Ovary (tissue), 9 donors: ENCODE measurements around the gene AATK. TPM values are rescaled to one million over a fixed set of nuclear protein-coding genes. Genes with fewer than 3 reads are reported as not detected.

Experiments
- DNase-seq, 5 donors: peaks; one replicate each; pipeline ENCODE4 v3.0.0-alpha.2; 2019 to 2020
- H3K27ac ChIP-seq, 2 donors: fragments of 200-600 bp; one replicate each; pipeline versions ENCODE4 v1.5.1 to v1.8.0; 2019 to 2022
- H3K27me3 ChIP-seq: fragments of 200-600 bp; one replicate; pipeline ENCODE4 v1.8.0; 2022
- H3K36me3 ChIP-seq: fragments of 200-600 bp; sonication (generic); one replicate; pipeline ENCODE4 v1.5.1; 2019
- H3K4me1 ChIP-seq: one replicate; pipeline ENCODE4 v1.8.1; 2013; ENCODE audit warnings: mild to moderate bottlenecking, moderate library complexity; ENCODE audit not compliant: insufficient read depth
- H3K4me3 ChIP-seq: fragments of 200-600 bp; sonication (generic); one replicate; pipeline ENCODE4 v1.5.1; 2017
- H3K9me3 ChIP-seq, 2 donors: fragments of 200-600 bp in 1 of 2; sonication (generic) in 1 of 2; one replicate each; pipeline versions ENCODE4 v1.5.1 to v1.8.1; 2013 to 2019; ENCODE audit warnings: mild to moderate bottlenecking in 1 of 2, moderate library complexity in 1 of 2
- EP300 ChIP-seq: sonication (generic); formaldehyde crosslinking; IDR thresholded peaks from one replicate; pipeline ENCODE4 v1.6.1; 2017; ENCODE audit warnings: antibody characterized with exemption
- POLR2A ChIP-seq: fragments of 450-650 bp; IDR thresholded peaks from one replicate; pipeline ENCODE4 v1.6.1; 2017; ENCODE audit warnings: antibody characterized with exemption, mild to moderate bottlenecking, moderate library complexity
- WGBS, 3 donors: extraction: QIAGEN DNeasy Blood & Tissue Kit in 1 of 3; methylation state at CpG; one replicate each; pipeline versions ENCODE4 v1.1.5 to v1.1.7; 2013 to 2017; 5-methylcytosine and 5-hydroxymethylcytosine counted together
- intact Hi-C, 4 donors: fragments of 100-400 bp; cut with DNase I; formaldehyde crosslinking; loops; one replicate each; pipeline versions ENCODE4 v1.11.0 to v1.15.1; 2022 to 2023
- polyA plus RNA-seq, 2 donors: library from polyadenylated mRNA; stranded (reverse); fragments of 200-250 nt in 1 of 2; fragments of 350-450 nt in 1 of 2; fragmentation: Illumina TruSeq in 1 of 2; extraction: RNeasy Lipid Tissue Mini Kit (QIAGEN cat#74804) in 1 of 2; gene quantifications; one replicate each; pipeline ENCODE4 v1.2.3, GENCODE V29; 2013 to 2014
- total RNA-seq, 7 donors: library from RNA; depleted of rRNA in 2 of 7; stranded (reverse); fragments of >200 nt in 2 of 7; fragmentation: NEBNext Ultra II Directional in 3 of 7; extraction: Animal tissue kit (Norgen Biotek cat#: 25700) in 3 of 7; gene quantifications; one replicate each; pipeline versions ENCODE4 v1.1.0 to v1.2.4, GENCODE V29; 2016 to 2023
- TF ChIP-seq, protein P1 (sequence below), 3 donors: fragments of 450-650 bp in 2 of 3; fragments of 200-600 bp in 1 of 3; IDR thresholded peaks; one replicate each; pipeline versions ENCODE4 v1.5.1 to v1.8.0; 2016 to 2022; ENCODE audit warnings: antibody characterized with exemption in 3 of 3, mild to moderate bottlenecking in 1 of 3
- donor health status: DM: no; HTN: no; CAD: no; lungs with moderate emphysema.
- donor health status: DM: no; HTN: no; CAD: no.
- donor health status: Bipolar disorder and iron deficiency.
- donor health status: DM: yes; HTN: yes; CAD: no.
- donor health status: DM: no; HTN: no; CAD: no.
- donor health status: DM: yes; HTN: yes; CAD: no.

Gene AATK
- total and polyA plus RNA-seq, 9 donors, result 0.23 to 3.1 (median 1.5) TPM

DNA sequence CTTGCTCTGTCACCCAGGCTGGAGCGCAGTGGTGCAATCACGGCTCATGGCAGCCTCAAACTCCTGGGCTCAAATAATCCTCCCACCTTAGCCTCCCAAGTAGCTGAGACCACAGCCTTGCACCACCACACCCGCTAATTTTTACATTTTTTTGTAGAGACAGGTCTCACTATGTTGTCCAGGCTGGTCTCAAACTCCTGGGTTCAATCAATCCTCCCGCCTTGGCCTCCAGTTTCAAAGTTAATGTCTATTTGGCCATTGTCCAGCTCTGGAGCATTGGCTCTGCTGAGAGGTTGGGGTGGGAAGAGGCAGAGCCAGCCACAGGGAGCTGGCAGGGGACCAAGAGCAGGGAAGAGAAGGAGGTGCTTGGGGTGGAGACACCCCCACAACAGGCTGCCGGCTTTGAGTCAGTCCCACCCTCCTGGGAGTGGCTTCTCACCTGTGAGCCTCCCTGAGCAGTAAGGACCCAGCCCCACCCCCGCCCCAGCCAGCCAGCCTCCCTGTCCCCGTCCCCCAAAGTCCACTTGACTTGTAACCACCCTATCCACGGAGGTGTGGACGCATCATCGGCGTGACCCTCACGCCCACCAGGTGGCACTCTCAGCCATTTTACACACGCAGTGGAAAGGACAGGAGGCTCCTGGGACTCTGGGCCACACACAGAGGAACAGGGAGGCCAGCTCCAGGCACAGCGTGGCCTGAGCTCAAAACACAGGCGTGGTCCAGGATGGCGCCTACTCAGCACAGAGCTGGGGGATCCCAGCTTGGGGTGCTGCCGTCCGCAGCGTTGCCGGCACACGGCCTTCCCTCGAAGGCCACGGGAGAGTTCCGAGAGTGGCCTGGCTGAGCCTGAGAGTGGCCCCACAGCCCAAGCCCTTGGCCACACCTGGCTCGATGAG is 23.5 kb downstream of the AATK start:
- Histone ChIP-seq H3K4me3 (no peak overlapping the region), H3K36me3 (no peaks in the 10 kb centered on the region), H3K27me3 (no peaks in the 10 kb centered on the region), H3K9me3 (no peaks in the 10 kb centered on the region), H3K27ac (no peak overlapping the region), H3K4me1 (peaks cover 3% of the 10 kb centered on the region)
- 22 to 27% (median 27%) methylated on average over 16 to 25 of the region's 25 CpGs for WGBS, 3 donors
- intact Hi-C loops, result loop anchor here in 3 of 4 donors (2.0 to 10.0 kb wide), 5 partner anchors 62 to 100 kb away; partner anchors contain the start of gene CEP131 (in 1 of the 3)
- TF ChIP-seq EP300, result no peak
- TF ChIP-seq, protein P1, sequence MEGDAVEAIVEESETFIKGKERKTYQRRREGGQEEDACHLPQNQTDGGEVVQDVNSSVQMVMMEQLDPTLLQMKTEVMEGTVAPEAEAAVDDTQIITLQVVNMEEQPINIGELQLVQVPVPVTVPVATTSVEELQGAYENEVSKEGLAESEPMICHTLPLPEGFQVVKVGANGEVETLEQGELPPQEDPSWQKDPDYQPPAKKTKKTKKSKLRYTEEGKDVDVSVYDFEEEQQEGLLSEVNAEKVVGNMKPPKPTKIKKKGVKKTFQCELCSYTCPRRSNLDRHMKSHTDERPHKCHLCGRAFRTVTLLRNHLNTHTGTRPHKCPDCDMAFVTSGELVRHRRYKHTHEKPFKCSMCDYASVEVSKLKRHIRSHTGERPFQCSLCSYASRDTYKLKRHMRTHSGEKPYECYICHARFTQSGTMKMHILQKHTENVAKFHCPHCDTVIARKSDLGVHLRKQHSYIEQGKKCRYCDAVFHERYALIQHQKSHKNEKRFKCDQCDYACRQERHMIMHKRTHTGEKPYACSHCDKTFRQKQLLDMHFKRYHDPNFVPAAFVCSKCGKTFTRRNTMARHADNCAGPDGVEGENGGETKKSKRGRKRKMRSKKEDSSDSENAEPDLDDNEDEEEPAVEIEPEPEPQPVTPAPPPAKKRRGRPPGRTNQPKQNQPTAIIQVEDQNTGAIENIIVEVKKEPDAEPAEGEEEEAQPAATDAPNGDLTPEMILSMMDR (IDR thresholded peaks at IDR 0.05), result peak; percentile 33 to 45 (median 43)
- DNase-seq, result peak; percentile 64 to 84 (median 76)

DNA sequence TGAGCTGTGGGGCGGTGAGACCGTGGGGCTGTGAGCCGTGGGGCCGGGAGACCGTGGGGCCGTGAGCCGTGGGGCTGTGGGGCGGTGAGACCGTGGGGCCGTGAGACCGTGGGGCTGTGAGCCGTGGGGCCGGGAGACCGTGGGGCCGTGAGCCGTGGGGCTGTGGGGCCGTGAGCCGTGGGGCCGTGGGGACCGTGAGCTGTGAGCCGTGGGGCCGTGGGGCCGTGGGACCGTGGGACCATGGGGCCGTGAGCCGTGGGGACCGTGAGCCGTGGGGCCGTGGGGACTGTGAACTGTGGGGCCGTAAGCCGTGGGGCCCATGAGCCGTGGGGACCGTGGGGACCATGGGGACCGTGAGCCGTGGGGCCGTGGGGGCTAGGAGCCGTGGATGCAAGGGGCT is 25.3 kb downstream of the AATK start:
- intact Hi-C loops, result loop anchor here in 3 of 4 donors (5.0 to 10.0 kb wide), 4 partner anchors 64 to 102 kb away; partner anchors contain the start of gene CEP131 (in 1 of the 3)
- no peak overlapping the region for H3K4me3 ChIP-seq
- WGBS, 3 donors, result 92 to 93% (median 92%) methylated on average over 37 of the region's 37 CpGs
- peaks cover 3% of the 10 kb centered on the region for H3K4me1 ChIP-seq
- no peaks in the 10 kb centered on the region for H3K9me3 ChIP-seq
- H3K27ac ChIP-seq, result no peak overlapping the region
- H3K27me3 ChIP-seq, result no peaks in the 10 kb centered on the region
- TF ChIP-seq POLR2A (no peak), EP300 (no peak)
- TF ChIP-seq, protein P1 (IDR thresholded peaks at IDR 0.05), result no peak
- no peaks in the 10 kb centered on the region for H3K36me3 ChIP-seq
- DNase-seq, result no peak

DNA sequence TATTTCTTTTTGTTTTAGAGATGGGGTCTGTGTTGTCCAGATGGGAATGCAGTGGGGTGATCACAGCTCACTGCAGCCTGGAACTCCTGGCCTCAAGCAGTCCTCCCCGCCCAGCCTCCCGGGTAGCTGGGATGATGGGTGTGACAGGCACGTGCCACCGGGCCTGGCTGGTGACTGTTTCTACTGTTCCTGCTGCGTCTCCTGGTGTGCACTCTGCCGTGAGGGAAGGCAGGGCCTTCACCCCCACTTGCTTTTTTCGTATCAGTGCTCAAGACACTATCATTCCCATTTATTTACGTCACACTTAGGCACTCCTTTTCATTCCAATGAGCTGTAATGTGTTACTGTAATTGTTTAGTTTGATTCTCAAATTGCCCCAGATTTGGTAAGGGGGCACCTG is 26.0 kb downstream of the AATK start:
- Histone ChIP-seq H3K27ac (no peak overlapping the region), H3K4me3 (no peak overlapping the region), H3K27me3 (no peaks in the 10 kb centered on the region), H3K36me3 (no peaks in the 10 kb centered on the region), H3K4me1 (peaks cover 3% of the 10 kb centered on the region), H3K9me3 (no peaks in the 10 kb centered on the region)
- no peak for DNase-seq
- intact Hi-C loops, result loop anchor here in 3 of 4 donors (5.0 to 10.0 kb wide), 4 partner anchors 65 to 102 kb away; partner anchors contain the start of gene CEP131 (in 1 of the 3)
- 68 to 79% (median 73%) methylated on average over 8 of the region's 8 CpGs for WGBS, 3 donors
- TF ChIP-seq, protein P1 (IDR thresholded peaks at IDR 0.05), result no peak
- no peak for TF ChIP-seq POLR2A
- TF ChIP-seq EP300, result no peak

DNA sequence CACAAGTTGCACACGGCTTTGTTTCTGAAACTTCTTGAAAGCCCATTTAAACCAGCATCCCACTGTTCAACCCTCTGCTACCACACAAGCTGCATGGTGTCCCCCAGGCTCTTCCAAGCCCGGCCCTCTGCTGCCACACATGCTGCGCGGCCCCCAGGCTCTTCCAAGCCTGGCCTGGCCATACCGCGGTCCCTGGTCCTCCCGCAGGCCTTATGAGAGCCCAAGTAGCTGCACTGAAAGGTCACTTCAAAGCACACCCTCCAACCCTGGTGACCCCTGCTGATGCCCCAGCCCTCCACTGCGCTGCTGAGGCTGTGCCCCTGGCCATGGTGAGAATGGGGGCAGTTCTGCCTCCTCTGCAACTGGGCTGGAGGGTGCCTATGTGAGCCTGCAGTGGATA is 26.6 kb downstream of the AATK start:
- H3K27ac ChIP-seq, result no peak overlapping the region
- WGBS, 3 donors, result 80 to 86% (median 85%) methylated on average over 8 of the region's 8 CpGs
- no peak overlapping the region for H3K4me3 ChIP-seq
- TF ChIP-seq EP300, result no peak
- TF ChIP-seq, protein P1 (IDR thresholded peaks at IDR 0.05), result no peak
- no peak for TF ChIP-seq POLR2A
- H3K9me3 ChIP-seq, result no peaks in the 10 kb centered on the region
- no peak for DNase-seq
- H3K27me3 ChIP-seq, result no peaks in the 10 kb centered on the region
- H3K4me1 ChIP-seq, result peaks cover 3% of the 10 kb centered on the region
- no peaks in the 10 kb centered on the region for H3K36me3 ChIP-seq
- intact Hi-C loops, result no loop called here
